Limb (tissue), 2 donors: ENCODE data around the gene MND1.

Experiments
- DNase-seq, 2 donors: peaks; one replicate each; pipeline ENCODE4 v3.0.0-alpha.2; 2016; ENCODE audit errors: extremely low spot score in 2 of 2

MND1 gene, protein sequence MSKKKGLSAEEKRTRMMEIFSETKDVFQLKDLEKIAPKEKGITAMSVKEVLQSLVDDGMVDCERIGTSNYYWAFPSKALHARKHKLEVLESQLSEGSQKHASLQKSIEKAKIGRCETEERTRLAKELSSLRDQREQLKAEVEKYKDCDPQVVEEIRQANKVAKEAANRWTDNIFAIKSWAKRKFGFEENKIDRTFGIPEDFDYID

DNA sequence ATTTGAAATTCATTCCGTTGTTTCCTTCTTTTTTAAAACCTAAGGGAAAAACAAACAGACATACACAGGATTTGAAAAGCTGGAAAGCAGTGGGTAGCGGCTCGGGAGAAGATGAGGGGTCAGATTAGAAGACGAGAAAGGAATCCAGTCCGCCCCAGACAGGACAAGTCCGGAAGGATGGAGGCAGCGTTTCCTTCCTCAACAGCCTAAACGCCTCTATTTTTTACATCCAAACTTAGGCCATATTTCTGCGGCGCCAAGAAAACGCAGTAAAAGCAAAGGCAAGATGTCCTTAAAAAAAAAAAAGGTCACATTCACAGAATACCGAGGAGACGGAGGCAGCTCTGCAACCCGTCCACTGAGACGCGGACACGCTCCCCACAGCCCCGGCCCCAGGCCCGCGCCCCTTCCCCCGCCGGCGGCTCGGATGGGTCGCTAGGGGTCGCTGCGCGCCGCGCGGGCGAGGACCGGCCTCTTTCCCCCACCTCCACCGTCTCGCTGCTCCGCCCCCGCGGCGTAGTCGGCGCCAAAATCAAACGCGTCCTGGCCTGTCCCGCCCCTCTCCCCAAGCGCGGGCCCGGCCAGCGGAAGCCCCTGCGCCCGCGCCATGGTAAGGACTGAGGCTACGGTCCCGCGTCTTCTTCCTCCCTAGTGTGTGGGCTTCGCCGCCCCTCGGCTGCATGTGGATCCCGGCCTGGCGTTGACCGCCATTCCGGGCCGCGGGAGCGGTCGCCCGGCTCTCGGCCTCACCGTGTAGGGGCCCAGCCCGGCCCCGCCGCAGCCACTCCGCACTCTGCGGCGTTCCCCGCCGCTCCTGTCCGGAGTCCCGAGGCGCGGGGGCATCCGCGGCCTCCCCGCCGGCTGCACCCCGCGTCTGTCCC is at the start of gene MND1:
MND1 (plus strand) TSS at position 558 of the 881 bp plus-strand sequence; CDS start at position 608, 50 bp downstream.
- peak; percentile 92 to 96 for DNase-seq

DNA sequence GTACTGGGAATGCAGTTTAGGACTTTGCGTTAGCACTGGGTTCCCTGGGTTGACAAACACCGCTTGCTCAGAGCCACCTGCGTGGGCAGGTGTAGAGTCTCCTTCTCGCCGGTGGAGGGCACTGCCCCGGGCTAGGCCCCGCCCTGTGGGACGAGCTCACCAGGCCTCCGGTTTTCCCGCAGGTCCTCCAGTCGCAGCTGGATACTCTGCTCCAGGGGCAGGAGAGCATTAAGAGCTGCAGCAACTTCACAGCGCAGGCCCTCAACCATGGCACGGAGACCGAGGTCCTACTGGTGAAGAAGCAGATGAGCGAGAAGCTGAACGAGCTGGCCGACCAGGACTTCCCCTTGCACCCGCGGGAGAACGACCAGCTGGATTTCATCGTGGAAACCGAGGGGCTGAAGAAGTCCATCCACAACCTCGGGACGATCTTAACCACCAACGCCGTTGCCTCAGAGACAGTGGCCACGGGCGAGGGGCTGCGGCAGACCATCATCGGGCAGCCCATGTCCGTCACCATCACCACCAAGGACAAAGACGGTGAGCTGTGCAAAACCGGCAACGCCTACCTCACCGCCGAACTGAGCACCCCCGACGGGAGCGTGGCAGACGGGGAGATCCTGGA is 49.2 kb upstream of the MND1 start:
- DNase-seq, result no peak

DNA sequence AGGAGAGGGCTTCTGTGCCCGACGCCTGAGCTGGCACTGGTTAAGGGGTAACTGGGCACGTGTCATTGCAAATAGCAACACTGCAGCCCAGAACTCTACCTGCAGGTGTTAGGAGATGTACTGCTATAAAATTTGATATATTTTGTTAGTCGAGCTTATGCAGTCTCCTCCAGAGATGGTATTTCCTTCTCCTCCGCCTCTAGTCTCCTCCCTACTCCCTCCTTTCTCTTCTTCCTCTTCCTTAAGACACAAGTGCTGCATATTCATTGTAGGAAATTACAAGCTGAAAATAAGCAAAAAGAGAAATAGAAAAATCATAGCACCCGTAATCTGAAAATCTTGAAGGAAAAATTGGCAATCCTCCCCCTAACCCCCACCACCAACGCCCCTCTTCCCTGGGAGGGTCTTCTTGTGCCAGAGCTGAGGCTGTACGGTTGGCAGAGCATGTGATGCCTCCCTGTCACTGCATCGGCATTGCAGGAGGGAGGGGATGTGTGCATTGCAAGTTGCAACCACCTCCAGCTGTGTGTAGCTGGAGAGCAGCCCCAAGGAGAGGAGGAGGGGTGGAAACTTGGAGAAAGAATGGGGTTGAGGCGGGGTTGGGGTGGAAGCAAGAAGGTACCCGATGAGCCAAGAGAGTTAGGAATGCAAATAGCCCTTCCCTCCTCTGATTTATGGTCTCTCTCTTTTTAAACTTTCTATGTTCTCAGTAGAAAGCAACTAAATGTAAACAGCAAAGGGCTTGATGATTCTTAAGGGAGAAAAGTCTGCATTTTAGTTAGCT is 48.3 kb upstream of the MND1 start:
- DNase-seq, result peak; percentile 44 to 59

DNA sequence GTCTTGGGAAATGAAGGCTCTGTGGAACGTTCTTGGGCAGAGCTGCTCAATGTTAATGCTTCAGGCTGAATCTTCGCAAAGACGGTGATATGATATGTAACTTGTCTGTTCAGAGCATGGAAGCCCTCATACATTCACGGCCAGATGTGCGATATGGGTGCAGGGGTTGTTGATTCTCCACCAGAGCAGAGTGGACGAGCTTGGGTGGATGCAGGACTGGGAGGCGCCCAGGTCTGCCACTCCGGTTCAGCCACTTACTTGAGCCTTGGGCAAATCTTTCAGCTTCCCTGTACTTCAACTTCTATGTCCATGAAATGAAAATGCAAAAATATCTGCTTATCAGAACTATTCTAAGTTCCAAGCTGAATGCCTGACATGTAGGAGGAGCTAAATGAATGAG is 47.4 kb upstream of the MND1 start:
- DNase-seq, result no peak

DNA sequence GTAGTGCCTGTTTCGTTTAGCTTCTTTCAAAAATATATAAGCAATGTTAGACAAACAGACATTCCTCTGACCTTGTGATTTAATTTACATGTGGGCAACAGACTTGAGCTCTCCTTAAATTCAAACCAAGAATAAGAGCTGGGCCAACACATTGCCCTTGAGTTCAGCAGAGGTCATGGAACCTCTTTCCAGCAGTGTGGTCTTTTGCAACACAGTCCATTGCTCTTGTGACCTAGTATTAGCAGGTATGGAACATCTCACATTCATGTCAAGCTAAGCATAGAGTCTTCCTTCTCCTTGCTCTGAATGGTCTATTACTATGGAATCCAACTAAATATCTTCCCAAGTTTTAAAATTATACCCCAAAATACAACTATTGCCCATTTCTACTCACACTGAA is 33.7 kb upstream of the MND1 start:
- no peak for DNase-seq

DNA sequence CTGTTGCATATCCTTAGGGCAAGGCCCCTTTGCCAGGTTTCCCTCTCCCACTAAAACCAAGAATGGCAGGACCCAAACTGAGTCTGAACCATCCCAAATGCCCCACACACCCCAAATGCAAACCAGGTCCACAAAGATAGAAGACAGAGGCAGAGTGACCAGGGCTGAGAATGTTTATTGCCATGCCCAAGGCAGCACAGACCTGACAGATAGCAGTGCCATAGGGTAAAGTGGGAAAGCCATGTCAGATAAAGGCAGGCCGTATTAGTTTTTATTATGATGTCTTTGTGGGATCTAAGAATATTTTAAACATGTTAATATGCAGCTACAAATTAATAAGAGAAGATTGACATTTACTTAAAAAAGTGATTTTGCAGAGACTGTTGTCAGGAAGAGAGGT is 29.6 kb upstream of the MND1 start:
- DNase-seq, result no peak

DNA sequence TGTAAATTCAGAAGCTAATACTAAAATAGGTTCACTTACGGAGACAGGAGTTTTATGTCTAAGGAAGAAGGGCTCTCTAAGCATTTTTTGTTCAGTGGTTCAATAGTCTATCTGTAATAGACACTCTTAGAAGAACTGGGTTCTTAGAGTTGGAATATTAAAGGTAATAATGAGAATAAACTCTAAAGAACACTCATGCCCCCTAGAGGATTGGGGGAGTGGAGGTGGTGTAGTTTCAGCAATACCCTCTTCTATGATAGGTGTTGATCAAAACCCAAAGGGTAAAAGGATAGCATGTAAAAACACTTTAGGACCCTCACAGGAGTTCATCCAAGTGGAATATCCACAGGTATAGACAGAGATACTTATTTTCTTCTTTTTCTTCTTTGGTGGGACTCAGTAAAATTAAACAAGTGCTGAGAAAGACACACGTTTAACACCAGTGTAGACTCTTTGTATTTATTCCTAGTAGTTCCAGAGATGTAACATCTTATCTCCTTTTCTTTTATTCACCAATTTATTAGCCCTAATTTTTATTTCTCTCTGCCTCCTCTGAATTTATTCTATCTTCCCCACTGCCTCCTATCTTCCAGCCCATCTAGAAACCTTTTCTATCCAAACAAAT is 25.7 kb upstream of the MND1 start:
- peak in 1 of 2 donors; percentile 22 for DNase-seq

DNA sequence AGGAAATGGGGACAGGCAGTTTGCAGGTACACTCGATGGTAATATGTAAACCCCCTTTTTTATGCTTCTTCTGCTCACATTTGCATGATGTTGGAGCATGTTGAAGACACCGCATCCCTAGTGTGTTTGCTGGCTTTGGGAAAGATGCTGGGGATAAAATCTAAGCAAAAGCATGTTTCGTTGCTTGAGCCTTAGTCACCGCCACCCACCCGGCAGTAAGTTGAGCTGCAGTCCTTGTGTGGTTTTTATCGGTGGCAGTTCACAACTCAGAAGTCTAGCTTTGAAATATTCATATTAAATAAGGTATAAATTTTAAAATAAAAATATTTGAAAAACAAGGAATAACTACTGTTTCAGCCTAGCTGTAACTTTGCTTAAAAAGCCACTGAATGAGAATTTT is 21.7 kb upstream of the MND1 start:
- no peak for DNase-seq

DNA sequence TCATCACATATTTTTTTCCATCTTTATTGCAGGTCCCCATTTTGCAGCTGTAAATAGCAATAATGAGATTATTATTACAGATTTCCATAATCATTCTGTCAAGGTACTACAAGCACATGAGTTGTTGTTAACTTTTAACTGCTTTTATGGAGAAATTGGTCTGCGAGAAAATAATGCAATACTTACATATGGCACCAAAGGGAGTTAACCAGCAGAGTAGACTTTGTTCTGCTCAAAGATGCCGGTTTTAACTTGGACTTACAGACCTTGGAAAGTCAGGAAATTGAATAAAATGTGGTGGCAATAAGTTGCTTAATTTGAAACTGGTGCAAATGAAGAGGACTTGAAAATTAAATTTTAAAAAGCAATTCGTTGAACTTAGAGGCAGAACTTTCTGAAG is 20.4 kb upstream of the MND1 start:
- no peak for DNase-seq

DNA sequence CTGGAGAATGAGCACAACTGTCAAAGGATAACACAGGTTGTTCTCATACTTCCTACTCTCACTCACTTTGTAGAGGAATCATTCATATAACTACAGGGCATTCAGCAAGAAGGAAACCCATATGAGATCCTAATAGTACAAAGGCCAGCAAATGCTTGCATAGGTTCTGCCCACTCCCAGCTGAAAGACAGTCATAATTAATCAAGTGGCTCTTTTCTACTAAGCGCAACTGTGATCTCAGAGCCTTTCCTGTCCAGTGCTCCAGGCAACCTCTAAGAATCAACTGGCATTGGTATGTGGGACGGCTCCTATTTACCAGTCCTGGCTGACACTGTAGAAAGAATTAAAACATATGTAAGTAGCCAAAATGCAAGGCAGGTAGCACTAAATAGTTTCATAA is 18.9 kb upstream of the MND1 start:
- no peak for DNase-seq

DNA sequence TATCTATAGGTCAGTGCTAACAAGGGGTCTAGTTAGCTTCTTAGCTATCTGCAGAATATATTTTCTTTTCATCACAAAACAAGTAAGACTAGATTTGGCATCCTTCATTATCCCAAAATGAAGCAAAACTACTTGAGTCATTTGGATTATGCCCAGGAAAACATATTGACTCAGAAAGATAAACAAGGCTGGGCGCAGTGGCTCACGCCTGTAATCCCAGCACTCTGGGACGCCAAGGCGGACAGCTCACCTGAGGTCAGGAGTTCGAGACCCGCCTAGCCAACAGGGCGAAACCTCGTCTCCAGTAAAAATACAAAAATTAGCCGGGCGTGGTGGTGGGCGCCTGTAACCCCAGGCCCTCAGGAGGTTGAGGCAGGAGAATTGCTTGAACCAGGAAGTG is 18.0 kb upstream of the MND1 start:
- DNase-seq, result no peak

DNA sequence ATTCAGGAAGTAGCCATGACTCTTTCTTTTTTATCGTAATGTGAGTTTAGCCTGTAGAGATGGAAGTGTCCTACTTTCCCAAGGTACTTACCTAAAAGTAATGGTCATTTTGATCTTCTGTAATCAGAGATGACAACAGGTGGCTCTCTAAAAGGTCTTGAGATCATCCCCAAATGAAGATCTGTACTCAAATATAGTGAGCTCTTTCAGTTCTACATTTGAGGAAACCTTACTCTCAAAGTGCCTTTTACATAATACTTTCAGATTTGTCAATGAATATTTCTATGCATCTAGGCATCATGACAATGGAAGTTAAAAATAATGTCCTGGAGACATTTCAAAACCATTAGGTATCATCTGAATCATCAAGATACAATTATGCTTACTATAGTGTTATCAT is 17.2 kb upstream of the MND1 start:
- DNase-seq, result no peak

DNA sequence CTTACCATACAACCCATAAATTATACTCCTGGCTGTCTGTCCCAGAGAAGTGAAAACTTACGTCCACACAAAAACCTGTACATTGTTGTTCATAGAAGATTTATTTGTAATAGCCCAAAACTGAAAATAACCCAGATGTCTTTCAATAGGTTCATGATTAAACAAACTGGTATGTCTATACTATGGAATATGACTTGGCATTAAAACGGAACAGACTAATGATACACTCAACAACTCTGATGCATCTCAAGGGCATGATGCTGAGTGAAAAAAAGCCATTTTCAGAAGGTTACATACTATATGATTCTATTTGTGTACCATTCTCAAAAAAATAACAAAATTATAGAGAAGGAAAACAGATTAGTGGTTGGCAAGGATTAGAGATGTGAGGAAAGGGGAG is 11.6 kb upstream of the MND1 start:
- DNase-seq, result no peak

DNA sequence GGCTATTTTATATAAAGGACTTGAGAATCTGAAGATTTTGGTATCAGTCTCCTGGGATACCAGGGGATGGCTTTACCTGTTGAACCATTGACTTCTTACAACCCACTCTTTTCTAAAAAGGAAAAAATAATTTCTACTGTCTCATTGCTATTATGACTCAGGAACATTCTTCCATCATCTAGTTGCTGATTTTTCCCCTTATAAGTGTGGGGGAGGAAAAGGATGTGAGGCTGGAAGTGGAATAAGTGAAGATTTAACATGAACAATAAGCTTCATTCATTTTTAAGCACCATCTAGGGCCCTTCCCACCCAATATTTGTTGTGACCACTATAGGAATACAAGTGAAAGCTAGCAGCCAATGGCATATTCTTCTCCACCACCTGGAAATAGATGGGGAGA is 10.6 kb upstream of the MND1 start:
- DNase-seq, result no peak

DNA sequence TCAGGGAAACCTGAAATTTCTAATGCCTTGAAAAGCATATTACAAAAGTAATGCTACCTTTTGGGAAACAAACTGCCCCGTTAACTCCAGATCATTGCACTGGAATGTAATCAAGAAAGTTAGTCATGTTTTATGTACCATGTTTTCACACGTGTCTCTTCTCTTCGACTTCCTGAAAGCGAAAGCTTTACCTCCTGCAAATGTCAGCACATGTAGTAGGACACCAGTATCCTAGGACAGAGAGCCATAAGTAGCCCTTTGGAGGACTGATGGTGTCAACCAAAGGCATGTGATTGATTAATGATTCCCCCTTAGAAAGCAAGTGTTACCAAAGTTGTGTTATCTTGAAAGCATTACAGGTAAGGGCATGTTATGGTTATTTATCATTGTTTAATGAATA is 8.8 kb upstream of the MND1 start:
- DNase-seq, result no peak

DNA sequence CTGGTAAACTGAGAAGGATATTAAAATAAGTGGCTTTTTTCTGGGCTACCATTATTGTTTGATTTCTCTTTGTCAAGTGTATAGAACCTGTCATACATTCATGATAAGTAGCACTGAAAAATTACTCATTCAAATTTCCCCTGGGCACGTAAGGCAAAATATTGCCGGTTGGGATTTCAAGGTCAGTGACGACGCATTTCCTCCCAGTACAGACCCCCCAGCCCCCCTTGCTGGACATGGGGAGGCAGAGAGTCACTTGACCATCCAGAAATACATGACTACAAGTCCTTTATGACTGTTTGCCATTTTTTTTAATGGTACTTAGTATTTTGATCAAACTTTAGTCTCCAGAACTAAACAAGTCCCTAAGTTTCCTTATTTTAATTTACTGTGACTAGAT is 6.8 kb upstream of the MND1 start:
- no peak for DNase-seq

DNA sequence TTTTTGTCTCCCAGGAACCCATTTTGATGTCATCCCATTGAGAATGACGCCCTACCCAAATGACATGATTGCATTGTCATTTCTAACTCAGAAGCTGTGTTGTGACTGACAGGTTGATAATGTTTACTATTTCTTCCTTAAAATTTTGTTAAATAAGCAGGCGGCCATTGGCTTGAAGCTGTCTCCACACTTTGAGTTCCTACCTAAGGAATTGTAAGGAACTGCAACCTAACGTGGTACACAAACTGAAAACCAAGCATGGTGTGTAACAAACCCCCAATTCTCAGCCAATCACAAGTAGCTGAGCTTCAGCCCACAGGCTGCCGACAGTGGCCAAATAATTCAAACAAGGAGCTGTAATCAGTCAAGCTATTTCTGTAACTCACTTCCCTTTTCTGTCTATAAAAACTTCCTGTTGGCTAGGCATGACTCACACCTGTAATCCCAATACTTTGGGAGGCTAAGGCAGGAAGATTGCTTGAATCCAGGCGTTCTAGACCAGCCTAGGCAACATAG is 2.9 kb upstream of the MND1 start:
- DNase-seq, result no peak

DNA sequence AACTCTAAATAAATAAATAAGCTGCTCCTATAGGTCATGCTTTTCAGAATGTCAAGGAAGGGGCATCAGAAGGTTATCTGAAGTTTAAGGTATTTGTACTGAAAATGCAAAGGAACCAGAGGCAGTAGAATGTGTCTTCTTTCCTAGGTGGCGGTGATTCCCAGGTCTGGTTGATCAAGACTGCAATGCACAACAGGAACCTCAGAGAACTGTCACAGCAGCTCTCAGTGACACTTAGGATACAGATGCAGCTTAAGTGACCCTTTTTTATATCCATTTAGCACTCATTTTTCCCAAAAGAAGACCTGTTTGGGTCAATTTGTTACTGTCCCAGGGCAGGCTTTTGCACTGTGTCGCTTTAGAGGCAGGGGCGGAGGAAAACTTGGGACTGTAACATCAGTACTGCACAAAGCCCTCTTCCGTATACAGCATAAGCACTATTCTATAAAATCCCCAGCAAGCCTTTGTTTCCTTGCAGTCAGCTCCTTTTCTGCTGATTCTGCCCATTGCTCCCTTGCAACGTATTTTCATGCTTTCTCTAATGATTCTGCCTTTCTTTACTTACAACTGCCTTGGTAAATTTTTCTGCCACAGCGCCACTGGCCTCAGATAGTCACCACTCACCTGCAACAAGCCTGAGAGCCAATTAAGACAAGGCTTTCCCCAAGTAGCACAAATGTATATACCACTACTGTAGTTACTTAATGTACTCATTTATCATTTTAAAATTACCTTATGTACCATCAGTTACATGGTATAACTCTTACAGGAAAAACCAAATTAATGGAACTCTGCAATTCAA is 1.5 kb upstream of the MND1 start:
- DNase-seq, result no peak

DNA sequence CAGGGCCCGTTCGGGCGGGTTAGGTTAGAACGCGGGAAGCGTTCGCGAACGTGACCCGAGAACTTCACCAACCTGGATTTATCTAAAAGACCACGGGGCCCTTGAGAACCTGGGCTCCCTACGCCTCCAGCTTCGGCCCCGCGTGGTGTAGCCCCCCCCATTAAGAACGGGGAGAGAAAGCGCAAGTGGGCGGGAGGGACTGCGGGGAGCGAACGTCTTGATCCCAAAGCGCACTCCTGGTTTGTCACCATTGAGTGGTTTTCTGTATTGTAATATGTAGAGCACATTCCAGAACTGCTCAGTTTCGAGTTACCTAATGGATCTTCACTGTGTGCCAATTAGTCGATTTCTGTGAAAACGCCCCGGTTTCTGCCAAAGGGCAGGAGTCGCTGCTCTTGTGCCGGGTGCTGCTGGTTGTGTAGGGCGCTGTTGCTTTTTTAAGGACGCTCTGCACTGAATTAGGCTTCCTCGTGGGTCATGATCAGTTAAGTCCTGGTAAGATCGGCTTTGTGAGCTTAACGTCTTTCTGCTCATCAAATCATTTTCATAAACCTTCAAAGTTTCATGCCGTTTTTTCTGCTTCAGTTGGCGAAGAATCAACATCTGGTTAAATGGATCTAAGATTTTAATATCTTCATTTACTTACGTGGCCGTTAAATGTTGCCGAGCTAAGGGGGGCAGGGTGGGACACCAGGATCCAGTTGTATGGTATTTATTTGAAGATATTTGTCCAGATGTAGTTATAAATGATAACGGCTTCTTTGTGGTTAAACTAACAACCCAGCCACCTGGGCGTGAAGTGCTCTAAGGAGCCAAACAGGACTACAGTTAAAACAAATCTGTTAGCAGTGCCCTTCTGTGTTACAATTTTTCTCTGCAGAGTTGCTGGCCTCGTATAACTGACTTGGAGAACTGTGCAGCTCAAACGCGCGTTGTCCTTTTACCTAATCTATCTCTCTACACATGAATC is 809 bp downstream of the MND1 start:
- peak; percentile 49 to 74 for DNase-seq
